ENCODE measurements around the gene STOM.

The STOM gene

DNA sequence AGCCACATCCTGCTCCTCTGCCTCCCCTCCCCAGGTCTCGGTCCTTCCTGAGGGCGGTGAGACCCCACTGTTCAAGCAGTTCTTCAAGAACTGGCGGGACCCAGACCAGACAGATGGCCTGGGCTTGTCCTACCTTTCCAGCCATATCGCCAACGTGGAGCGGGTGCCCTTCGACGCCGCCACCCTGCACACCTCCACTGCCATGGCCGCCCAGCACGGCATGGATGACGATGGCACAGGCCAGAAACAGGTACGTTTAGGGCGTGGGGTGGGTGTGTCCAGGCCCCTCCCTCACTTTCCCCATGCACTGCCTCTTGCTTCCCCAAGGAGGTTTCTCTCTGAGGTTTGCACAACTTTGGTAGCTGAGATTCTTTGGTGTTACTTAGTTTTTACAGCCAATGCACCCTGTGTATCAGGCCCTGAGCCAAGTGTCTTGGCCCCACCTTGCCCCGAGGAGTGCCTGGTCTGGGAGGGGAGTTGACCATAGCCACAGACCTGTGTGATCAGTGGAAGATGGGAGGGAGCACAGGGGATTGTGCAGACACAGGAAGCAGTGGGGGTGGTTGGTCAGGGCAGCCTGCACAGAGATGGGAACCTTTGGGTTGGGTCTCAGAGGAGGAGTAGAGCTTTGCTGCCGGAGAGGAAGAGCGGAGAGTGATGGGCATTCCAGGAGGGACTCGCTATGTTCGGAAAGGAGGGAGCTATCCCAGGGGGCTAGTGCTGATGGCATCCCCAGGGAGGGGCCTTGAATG lies 51.2 kb downstream of the STOM start:
- no peak for DNase-seq

DNA sequence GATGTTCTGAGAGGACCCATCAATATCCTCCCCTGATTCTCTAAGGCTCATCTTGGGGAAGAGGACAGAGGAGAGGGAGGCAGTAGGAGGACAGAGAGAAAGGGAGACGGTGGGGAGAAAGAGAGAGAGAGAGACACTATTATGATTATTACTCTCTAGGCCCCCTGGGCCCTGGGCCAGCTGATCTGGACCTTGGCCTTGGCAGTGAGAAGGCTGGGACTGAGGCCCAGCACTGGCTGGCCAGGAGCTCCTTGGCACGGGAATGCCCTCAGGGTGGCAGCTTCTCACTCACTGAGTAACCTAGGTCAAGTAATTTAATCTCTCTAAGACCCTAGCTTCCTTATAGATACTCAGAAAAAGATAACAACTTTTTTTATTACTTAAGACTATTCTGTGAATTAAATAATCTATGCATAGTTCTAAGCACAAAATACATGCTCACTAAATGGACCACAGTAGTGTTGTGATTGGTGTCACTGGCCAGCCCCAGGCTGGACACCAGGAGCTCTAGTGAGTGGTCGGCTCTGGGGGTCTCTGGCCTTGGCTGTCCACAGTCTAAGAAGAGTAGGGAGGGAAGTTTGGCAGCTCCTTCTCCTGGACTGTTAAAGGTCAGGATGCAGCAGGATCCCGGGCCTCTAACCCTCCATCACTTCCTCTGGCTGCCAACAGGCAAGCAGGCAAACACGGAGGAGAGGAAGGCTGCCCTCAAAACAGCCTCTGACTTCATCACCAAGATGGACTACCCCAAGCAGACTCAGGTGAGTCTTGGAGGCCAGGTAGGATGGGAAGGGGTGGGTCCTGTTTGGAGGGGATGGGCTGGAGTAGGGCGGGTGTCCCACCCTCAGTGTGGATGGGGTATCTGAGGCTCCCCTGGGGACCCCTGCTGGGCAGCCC lies 52.1 kb downstream of the STOM start:
- no peak for DNase-seq

DNA sequence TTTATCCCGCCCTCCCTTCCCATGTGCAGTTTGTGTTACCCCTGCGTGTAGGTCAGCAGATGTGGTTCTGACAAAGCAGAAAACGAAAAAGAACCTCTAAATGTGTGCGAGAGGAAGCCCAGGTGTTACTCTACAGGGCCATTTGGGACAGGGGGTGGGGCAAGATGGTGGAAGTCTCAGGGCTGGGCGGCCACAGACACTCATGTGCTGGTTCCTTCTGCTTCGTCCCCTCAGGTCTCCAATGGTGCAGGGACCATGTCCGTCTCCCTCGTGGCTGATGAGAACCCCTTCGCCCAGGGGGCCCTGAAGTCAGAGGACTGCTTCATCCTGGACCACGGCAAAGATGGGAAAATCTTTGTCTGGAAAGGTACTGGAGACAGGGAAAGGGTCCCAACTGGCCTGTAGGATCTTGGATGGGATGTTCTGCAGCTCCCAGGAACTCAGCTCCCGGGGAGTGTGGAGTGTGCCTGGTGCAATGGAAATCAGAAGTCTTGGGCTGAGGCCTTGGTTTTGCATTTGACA lies 53.1 kb downstream of the STOM start:
- no peak for DNase-seq

DNA sequence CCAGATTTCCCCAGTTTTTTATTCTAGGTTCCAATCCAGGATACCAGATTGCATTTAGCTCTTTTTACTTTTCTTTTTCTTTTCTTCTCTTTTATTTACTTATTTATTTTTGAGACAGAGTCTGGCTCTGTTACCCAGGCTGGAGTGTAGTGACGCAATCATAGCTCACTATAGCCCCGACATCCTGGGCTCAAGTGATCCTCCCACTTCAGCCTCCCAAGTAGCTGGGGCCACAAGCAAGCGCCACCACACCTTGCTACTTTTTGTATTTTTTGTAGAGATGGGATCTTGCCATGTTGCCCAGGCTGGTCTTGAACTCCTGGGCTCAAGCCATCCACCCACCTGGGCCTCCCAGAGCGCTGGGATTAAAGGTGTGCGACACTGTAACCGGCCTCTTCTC lies 53.7 kb downstream of the STOM start:
- no peak for DNase-seq

DNA sequence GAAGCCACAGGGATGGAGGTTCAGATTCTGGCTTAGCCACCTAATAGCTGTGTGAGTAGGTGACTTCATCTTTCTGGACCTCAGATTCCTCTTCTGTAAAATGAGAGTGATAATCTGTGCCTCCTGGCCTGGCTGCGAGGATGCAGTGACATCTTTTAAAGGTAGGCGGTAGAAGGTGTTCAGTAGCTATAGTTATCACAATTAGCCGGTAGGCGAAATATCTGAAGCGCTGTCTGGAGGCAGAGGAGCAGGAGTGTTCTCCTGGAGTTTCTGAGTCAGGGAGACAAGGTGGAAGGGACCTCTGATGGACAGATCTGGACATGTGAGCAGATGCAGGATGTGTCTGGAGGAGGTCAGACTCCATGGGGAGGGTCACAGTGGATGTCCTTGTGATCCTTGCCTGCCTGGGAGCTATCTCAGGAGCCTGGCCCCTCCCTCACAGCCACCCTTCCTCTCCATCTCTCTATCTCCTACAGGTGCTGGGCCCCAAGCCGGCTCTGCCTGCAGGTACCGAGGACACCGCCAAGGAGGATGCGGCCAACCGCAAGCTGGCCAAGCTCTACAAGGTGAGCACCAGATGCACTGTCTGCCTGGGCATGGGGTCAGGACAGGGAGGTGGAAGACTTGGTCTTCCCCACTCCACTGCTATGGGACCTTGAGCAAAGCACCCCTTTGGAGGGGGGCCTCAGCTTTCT lies 56.4 kb downstream of the STOM start:
- no peak for DNase-seq

DNA sequence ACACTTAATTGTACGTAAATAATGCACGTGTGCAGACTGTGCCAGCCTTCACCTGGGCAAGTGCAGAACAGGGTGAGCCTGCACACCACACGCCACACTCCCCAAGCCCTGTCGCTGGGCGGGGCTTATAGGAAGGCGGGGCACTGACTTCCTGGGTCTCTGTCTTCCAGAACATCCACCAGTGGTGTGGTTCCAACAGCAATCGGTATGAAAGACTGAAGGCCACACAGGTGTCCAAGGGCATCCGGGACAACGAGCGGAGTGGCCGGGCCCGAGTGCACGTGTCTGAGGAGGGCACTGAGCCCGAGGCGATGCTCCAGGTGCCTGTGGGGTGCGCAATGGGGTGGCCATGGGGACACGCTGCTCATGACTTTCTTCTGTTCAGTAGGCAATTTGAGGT lies 57.9 kb downstream of the STOM start:
- no peak for DNase-seq

DNA sequence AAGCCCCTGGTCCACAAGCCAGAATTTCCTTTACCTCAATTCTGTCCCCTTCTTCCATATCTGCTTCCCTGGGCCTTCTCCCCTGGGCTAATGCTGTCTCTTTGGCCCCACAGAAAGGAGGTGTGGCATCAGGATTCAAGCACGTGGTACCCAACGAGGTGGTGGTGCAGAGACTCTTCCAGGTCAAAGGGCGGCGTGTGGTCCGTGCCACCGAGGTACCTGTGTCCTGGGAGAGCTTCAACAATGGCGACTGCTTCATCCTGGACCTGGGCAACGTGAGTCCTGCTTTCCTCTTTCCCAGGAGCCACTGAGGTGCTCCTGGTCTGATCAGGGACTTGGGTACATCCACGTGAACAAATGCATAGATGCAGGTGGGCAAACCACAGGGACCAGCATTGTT lies 59.5 kb downstream of the STOM start:
- no peak for DNase-seq

DNA sequence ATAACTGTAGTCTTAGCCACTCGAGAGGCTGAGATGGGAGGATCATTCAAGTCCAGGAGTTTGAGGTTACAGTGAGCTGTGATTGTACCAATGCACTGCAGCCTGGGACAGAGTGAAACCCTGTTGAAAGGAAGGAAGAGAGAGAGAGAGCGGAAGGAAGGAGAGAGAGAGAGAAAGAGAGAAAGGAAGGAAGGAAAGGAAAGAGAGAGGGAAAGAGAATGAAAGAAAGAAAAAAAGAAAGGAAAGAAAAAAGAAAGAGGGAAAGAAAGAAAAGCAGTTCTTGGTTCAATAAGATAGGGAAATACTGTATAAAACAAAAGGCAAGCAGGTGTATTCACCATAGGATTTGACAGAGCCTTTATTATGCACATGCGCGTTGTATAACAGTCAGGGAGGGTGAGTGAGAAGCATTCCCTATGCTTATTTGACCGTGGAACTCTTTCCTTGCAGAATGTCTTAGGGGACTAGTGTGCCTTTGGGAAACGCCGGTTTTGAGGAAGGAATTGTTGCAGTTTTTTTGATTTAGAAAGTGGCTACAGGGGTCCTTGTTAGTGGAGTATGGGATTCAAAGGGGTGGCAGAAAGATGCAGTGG lies 60.1 kb downstream of the STOM start:
- DNase-seq = no peak

DNA sequence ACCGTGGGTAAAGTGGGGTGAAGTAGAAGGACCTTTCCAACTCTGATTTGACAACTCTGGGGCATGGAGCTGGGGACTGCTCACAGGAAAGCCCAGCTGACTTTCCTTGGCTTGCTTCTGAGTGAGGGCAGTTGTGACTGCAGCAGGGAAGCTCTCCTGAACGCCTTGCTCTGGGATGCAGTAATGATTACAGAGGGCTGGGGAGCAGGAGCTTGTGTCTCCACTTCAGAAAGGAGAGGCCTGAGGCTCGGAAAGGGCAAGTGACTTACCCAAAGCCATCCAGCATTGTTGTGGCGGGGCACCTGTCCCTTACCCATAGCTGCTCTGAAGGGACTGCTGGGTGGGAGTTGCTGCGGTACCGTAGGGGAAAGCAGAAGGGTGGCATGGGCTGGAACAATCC lies 60.9 kb downstream of the STOM start:
- DNase-seq = no peak

DNA sequence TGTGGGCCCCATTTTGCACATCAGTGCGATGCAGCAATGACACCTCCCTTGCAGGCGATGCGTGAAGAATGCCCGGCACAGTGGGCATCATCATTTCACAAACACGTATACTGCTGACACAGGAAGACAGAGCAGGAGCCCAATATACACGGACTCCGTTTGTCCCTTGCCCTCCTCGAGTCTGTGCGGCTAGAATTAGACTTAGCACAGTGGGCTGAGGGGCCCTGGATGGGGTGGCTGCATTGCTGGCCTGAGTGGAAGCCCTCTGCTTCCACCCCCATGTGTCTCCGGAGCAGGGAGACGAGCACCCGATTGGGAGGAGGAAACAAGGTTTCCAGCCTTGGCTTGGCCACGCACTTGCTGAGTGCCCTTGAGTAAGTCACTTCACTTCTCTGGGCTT lies 61.3 kb downstream of the STOM start:
- no peak for DNase-seq

DNA sequence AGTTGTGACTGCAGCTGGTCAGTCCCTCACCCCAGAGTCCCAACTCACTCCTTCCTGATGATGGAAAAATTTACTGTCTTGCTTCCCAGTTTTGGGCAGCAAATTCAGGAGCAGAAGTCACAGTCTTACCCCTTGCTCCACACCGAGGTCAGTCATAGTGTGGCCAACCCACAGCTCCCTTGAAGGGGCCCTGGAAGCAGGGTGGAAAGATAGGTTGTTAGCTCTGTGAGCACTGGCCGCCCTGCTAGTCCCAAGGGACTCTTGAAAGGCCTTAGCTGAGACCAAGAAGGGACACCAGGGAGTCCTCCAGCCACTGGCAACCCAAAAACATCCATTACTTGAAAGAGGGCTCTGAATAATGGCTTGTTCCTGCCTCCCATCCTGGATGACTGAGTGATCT lies 62.1 kb downstream of the STOM start:
- DNase-seq = no peak

DNA sequence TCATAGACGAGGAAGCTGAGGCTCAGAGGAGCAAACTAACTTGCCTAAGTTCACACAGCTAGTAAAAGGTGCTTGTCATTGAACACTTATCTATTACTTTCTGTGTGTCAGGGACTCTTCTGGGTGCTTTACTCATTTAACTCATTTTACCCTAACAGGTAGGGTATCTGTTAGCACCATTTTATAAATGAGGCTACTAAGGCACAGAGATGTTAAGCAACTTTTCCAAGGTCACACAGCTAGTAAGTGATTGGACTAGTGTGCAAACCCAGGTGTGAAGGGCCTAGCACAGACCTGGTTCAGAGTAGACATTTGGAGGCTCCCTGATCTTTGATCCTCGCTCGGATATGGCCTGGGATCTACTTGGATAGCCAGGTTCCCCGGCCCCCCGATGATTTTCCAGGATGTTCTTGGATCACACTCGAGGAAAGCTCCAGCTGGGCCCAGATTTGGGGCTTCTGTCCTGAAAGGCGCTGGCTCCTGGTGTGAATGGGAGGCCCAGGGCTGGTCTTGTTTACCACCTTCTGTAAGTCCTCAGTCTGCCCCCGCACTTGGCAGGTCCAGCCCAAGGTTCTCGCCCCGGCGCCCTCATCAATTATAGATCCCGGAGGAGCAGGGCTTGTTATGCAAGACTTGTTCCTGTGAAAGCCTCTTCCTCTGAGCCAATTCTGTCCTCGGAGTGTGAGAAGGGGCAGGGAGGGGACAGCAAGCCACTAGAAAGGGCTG lies 64.6 kb downstream of the STOM start:
- DNase-seq = no peak

DNA sequence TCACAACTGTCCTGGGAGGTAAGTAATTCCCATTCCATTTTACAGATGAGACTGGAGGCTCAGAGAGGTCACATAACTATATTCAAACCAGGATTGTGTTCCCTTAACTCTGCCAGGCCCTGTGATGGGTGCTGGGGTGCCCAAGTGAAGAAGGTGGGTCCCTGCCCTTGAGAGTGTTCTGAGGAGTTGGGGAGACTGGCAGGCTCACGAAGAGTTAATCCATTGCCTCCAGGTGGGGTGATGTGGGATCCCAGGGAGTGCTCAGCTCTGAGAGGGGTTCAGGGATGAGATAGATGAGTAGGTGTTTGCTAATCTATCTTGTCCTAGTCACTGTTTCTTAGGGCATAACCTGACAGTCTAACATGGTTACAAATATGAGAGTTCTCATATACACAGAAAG lies 65.3 kb downstream of the STOM start:
- DNase-seq = no peak

DNA sequence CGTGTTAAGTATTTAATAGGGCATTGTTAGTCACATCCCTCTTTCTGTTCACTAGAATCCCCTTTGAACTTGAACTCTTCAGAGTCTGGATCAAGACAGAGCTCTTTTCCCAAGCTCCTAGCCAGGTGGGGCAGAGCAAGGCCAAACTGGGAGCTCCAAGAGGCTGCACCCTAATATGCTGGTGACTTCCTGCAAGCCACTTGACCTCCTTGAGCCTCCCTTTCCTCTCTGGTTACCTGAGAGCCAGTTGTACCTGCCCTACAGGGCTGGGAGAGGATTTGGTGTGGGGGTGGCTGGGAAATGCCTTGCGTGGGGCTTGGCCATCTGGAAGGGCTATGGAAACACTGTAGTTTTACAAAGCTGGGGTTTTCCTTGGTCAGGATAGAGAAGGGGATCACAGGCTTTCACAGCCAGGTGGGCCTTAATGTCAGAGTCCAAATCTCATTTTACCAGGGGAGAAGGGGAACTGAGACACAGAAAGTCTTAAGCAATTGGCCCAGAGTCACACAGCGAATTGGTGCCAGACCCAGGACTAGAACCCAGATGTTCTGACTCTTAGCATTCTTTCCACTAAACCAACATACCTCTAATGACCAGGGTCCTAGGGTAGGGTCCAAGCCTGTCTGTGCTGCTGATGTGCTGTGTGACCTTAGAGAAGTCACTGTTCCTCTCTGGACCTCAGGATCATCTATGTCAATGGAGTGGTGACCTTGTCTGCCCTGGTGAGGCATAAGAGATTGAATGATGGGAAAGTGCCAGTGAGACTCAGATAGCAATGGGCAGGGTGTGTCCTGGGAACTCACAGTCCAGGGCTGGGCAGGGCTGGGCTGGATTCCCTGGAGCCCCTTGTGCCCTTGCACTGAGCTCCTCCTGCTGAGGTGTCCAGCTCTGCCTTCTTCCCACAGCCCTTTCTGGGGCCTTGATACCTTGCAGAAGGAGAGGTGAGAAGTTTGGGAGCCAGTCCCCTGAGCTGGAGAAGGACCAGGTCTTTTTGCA lies 66.3 kb downstream of the STOM start:
- no peak for DNase-seq

DNA sequence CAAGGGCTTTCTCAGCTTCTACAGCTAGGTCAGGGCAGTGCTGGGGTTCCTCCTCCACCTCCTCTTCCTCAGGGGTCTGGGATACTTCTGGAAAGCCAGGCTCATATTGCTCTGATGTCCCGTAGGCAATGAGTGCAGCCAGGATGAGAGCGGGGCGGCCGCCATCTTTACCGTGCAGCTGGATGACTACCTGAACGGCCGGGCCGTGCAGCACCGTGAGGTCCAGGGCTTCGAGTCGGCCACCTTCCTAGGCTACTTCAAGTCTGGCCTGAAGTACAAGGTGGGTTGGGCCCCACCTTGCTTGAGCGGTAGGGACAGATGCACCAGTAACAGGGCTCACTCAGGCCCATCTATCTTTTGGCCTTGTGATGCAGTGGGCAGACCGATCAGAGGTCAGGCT lies 67.3 kb downstream of the STOM start:
- no peak for DNase-seq

DNA sequence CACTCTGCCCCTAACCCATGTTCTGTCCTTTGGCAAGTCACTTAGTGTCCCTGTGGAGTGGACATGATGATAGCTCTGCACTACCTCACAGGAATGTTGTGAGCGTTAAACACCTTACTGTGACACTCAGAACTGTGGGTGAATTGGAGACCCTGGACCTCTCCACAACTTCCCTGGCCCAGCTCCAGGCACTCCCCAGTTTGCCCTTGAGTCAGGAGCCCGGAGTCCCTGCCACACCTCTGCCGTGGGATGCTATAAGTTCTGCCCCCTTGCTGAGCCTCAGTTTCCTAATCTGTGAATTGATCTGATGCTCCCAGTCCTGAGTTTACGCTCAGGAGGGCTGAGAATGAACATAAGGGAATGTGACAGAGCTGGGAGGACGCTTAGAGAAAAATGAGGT lies 67.7 kb downstream of the STOM start:
- no peak for DNase-seq

DNA sequence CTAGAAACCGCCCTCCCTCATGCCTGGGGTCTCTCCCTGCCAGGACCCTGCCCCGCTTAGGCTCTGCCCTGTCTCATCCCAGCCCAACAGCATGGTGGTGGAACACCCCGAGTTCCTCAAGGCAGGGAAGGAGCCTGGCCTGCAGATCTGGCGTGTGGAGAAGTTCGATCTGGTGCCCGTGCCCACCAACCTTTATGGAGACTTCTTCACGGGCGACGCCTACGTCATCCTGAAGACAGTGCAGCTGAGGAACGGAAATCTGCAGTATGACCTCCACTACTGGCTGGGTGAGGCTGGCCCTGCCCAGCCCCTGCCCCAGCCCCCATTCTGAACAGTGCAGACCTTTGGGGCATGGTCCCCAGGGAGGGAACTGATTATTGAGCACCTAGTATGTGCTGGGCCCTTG lies 68.2 kb downstream of the STOM start:
- no peak for DNase-seq

DNA sequence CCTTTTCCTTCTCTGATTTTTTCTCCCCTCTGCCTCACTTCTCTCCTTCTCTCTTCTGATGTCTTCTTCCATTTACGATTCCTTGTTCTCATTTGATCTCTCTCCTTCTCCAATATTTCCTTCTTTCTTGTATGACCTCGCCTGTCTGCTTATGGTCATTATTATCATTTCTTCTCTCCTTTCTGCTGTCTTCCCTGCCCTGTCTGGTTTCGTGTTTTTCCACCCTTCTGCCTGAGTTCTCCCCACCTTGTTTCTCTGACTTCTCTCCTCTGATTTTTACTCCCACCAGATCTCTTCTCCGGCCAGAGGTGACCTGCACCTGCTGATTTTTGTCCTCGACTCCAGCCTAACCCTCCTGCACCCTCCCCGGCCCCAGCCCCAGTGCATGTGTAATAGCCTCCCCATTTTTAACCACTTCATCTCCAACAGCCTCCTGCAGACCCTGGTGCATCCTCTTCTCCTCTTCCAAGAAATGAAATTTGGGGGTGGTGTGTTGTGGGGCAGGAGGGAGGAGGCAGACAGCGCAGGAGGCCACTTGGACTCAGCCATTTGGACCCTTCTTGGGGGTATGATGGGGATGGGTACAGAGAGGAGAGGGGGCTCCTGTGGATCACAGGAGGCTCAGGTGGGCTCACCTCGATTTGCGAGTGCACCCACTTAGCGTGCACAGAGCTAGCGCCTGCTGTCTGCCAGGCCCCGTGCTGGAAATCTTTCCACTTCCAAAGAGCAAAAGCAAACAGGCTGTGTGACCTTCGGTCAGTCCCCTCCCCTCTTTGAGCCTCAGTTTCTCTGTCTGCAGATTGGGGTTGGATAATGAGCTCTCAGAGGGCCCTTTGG lies 69.5 kb downstream of the STOM start:
- no peak for DNase-seq

DNA sequence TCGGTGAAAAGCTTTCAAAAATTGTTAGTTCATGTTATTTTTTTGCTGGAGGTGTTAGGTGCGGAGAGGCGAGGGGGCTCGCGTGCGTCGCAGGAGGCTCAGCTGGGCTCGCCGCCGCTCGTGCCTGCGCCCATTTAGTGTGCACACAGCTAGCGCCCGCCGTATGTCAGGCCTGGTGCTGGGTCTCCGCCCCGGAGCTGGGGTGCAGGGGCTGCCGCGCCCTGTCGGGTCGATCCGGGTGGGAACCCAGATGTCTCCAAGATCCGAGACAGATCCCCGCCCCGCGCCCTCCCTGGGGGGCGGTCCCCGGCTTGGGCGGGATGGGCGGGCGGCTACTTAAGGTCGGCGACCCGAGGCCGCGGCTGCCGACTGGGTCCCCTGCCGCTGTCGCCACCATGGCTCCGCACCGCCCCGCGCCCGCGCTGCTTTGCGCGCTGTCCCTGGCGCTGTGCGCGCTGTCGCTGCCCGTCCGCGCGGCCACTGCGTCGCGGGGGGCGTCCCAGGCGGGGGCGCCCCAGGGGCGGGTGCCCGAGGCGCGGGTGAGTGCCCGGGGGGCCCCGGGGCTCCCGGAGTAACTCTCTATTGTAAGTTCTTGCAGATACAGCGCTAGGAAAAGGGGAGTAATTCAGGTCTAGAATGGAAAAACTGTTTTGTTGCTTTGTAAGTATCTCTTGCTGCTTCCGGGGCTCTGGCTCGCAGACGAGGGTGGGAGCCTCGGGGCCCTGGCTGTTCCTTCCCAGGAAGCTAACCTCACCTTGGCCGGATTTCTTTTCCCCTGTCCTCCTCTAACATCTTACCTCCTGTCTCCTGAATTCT lies 70.4 kb downstream of the STOM start:
- no peak for DNase-seq

All from activated CD4-positive, CD25-positive, alpha-beta regulatory T cell treated with anti-CD3 and anti-CD28 coated beads, Interleukin-2, amount 50 U/mL, for 72 hours (primary cell).